Kidney (tissue), 14 donors: ENCODE data around the gene IPCEF1. TPM values are rescaled to one million over a fixed set of nuclear protein-coding genes. Genes with fewer than 3 reads are reported as not detected.

ENCODE experiments used
- DNase-seq, 5 donors: peaks; one replicate each; pipeline ENCODE4 v3.0.0-alpha.2; 2013 to 2020
- FAIRE-seq: peaks from 2 replicates; lab custom pipeline; 2012; peaks lifted over from hg19 to GRCh38; lab: Jason Lieb, UNC
- H3K27ac ChIP-seq, 2 donors: one replicate each; pipeline ENCODE4 v1.7.0; 2013; ENCODE audit warnings: low read depth in 2 of 2, low read length in 2 of 2, inconsistent platforms in 1 of 2
- H3K27me3 ChIP-seq: one replicate; pipeline ENCODE4 v1.7.1; 2013; ENCODE audit warnings: low read length, inconsistent platforms; ENCODE audit not compliant: control insufficient read depth, insufficient read depth
- H3K36me3 ChIP-seq, 3 donors: one replicate each; pipeline versions ENCODE4 v1.7.0 to v1.7.1; 2013; ENCODE audit warnings: low read length in 3 of 3, control low read depth in 1 of 3, inconsistent platforms in 1 of 3; ENCODE audit not compliant: insufficient read depth in 3 of 3, control insufficient read depth in 2 of 3
- H3K4me1 ChIP-seq, 3 donors: one replicate each; pipeline versions ENCODE4 v1.7.0 to v1.7.1; 2013; ENCODE audit warnings: low read length in 3 of 3, inconsistent platforms in 1 of 3, low read depth in 1 of 3; ENCODE audit not compliant: control insufficient read depth in 2 of 3, insufficient read depth in 2 of 3
- H3K4me3 ChIP-seq, 3 donors: one replicate each; pipeline versions ENCODE4 v1.7.0 to v1.8.1; 2013; ENCODE audit warnings: low read length in 3 of 3, control low read depth in 1 of 3, inconsistent platforms in 1 of 3
- H3K9ac ChIP-seq, 3 donors: one replicate each; pipeline versions ENCODE4 v1.7.0 to v1.7.1; 2013; ENCODE audit warnings: low read length in 3 of 3, control low read depth in 1 of 3, inconsistent platforms in 1 of 3
- H3K9me3 ChIP-seq, 3 donors: one replicate each; pipeline versions ENCODE4 v1.7.0 to v1.7.1; 2013; ENCODE audit warnings: low read length in 3 of 3, control low read depth in 1 of 3, inconsistent platforms in 1 of 3; ENCODE audit not compliant: control insufficient read depth in 2 of 3, insufficient read depth in 1 of 3
- CTCF ChIP-seq: IDR thresholded peaks from 3 replicates; pipeline ENCODE4 v1.5.1; 2012; ENCODE audit warnings: mild to moderate bottlenecking, moderate library complexity, borderline replicate concordance; ENCODE audit not compliant: insufficient read depth; ENCODE audit errors: extremely low read depth
- intact Hi-C: fragments of 100-400 bp; cut with DNase I; formaldehyde crosslinking; loops from one replicate; pipeline ENCODE4 v1.11.1; 2022
- polyA plus RNA-seq: library from polyadenylated mRNA; stranded (reverse); fragments of 350-450 nt; fragmentation: Illumina TruSeq; extraction: RNeasy Lipid Tissue Mini Kit (QIAGEN cat#74804); gene quantifications from one replicate; pipeline ENCODE4 v1.2.3, GENCODE V29; 2014; ENCODE audit warnings: low read depth, low replicate concordance; ENCODE audit not compliant: insufficient read depth
- total RNA-seq: library from RNA; stranded (reverse); fragmentation: NEBNext Ultra II Directional; extraction: Animal tissue kit (Norgen Biotek cat#: 25700); gene quantifications from one replicate; pipeline ENCODE4 v1.2.1, GENCODE V29; 2021
- donor health status: control.
- donor health status: control.
- donor health status: control.
- donor health status: control.
- donor health status: control.
- donor health status: DM: yes; HTN: yes; CAD: no.
- donor health status: Normal renal cell carcinoma (clear cell type).

The IPCEF1 gene
- total and polyA plus RNA-seq, 2 donors from 2014 or later: 2.7 to 25.9 TPM

GRCh38 chr6:154232013-154232910, 124.3 kb downstream of the IPCEF1 start:
- DNase-seq: no peak
- no peak for FAIRE-seq

GRCh38 chr6:154230910-154231595, 125.5 kb downstream of the IPCEF1 start:
- Histone ChIP-seq H3K9me3 (no peaks in the 10 kb centered on the region), H3K27me3 (no peaks in the 10 kb centered on the region), H3K4me1 (no peaks in the 10 kb centered on the region), H3K27ac (no peak overlapping the region), H3K9ac (no peak overlapping the region), H3K36me3 (no peaks in the 10 kb centered on the region), H3K4me3 (no peak overlapping the region)
- TF ChIP-seq CTCF: no peak
- no peak for DNase-seq
- intact Hi-C loops: no loop called here
- no peak for FAIRE-seq

More at GRCh38 chr6:154232013-154232910, 124.3 kb downstream of the IPCEF1 start:
- Histone ChIP-seq H3K9me3 (no peaks in the 10 kb centered on the region), H3K4me3 (no peak overlapping the region), H3K27ac (no peak overlapping the region), H3K9ac (no peak overlapping the region), H3K36me3 (no peaks in the 10 kb centered on the region), H3K4me1 (no peaks in the 10 kb centered on the region), H3K27me3 (no peaks in the 10 kb centered on the region)
- intact Hi-C loops: no loop called here
- TF ChIP-seq CTCF: no peak

GRCh38 chr6:154230393-154230792, 126.2 kb downstream of the IPCEF1 start:
- FAIRE-seq: no peak
- intact Hi-C loops: no loop called here
- DNase-seq: no peak
- no peaks in the 10 kb centered on the region for H3K27me3 ChIP-seq
- no peaks in the 10 kb centered on the region for H3K36me3 ChIP-seq
- H3K4me1 ChIP-seq: no peaks in the 10 kb centered on the region
- no peak overlapping the region for H3K27ac ChIP-seq
- no peak overlapping the region for H3K4me3 ChIP-seq
- no peak overlapping the region for H3K9ac ChIP-seq
- no peaks in the 10 kb centered on the region for H3K9me3 ChIP-seq
- TF ChIP-seq CTCF: no peak
